Mesenchymal stem cell (in vitro differentiated cells and primary cell): ENCODE data around the gene GSTT2.

Experiments used
- DNase-seq: peaks from one replicate; pipeline ENCODE4 v3.0.0-alpha.2; 2013
- H2AFZ ChIP-seq: one replicate; pipeline ENCODE4 v1.6.1; 2013; ENCODE audit warnings: low read depth, mild to moderate bottlenecking, control low read depth, inconsistent platforms, low read length, moderate library complexity
- H2AK5ac ChIP-seq: 2 replicates; pipeline ENCODE4 v1.6.1; 2013; ENCODE audit warnings: low read length, moderate library complexity, mild to moderate bottlenecking, inconsistent platforms; ENCODE audit not compliant: severe bottlenecking
- H2BK120ac ChIP-seq: one replicate; pipeline ENCODE4 v1.6.1; 2013; ENCODE audit warnings: low read depth, mild to moderate bottlenecking, inconsistent platforms, low read length, moderate library complexity
- H2BK12ac ChIP-seq, 2 experiments: one replicate each; pipeline ENCODE4 v1.6.1; 2013; ENCODE audit warnings: inconsistent platforms in 2 of 2, low read length in 2 of 2, mild to moderate bottlenecking in 2 of 2, moderate library complexity in 2 of 2, control low read depth in 1 of 2
- H2BK15ac ChIP-seq: one replicate; pipeline ENCODE4 v1.6.1; 2013; ENCODE audit warnings: mild to moderate bottlenecking, low read depth, inconsistent platforms; ENCODE audit not compliant: poor library complexity, severe bottlenecking
- H2BK5ac ChIP-seq: 2 replicates; pipeline ENCODE4 v1.6.1; 2013; ENCODE audit warnings: low read depth, mild to moderate bottlenecking, low read length, control low read depth, inconsistent platforms; ENCODE audit not compliant: poor library complexity, severe bottlenecking
- H3K14ac ChIP-seq, 2 experiments: one replicate each; pipeline ENCODE4 v1.6.1; 2013; ENCODE audit warnings: inconsistent platforms in 2 of 2, low read length in 2 of 2, control low read depth in 1 of 2, mild to moderate bottlenecking in 1 of 2, moderate library complexity in 1 of 2
- H3K18ac ChIP-seq, 2 experiments: one replicate each; pipeline ENCODE4 v1.6.1; 2013; ENCODE audit warnings: inconsistent platforms in 2 of 2, low read length in 2 of 2, control low read depth in 1 of 2, low read depth in 1 of 2, mild to moderate bottlenecking in 1 of 2
- H3K23ac ChIP-seq, 2 experiments: one replicate each; pipeline ENCODE4 v1.6.1; 2013; ENCODE audit warnings: inconsistent platforms in 2 of 2, low read length in 2 of 2, mild to moderate bottlenecking in 2 of 2, moderate library complexity in 2 of 2, control low read depth in 1 of 2
- H3K27ac ChIP-seq: 2 replicates; pipeline ENCODE4 v1.5.1; 2013; ENCODE audit warnings: mild to moderate bottlenecking, moderate library complexity, low read length, control low read depth, inconsistent platforms; ENCODE audit not compliant: poor library complexity, severe bottlenecking
- H3K27me3 ChIP-seq, 2 experiments: 2 replicates each; pipeline versions ENCODE4 v1.6.1 to v1.7.0; 2013; ENCODE audit warnings: low read length in 2 of 2, mild to moderate bottlenecking in 2 of 2, moderate library complexity in 2 of 2, control low read depth in 1 of 2, inconsistent platforms in 1 of 2; ENCODE audit not compliant: control insufficient read depth in 1 of 2, insufficient read depth in 1 of 2
- H3K36me3 ChIP-seq, 2 experiments: 2 replicates each; pipeline versions ENCODE4 v1.6.1 to v1.7.0; 2013; ENCODE audit warnings: low read length in 2 of 2, control low read depth in 1 of 2, inconsistent platforms in 1 of 2, low read depth in 1 of 2, mild to moderate bottlenecking in 1 of 2; ENCODE audit not compliant: insufficient read depth in 2 of 2, control insufficient read depth in 1 of 2
- H3K4ac ChIP-seq, 2 experiments: one replicate each; pipeline ENCODE4 v1.6.1; 2013; ENCODE audit warnings: inconsistent platforms in 2 of 2, low read length in 2 of 2, mild to moderate bottlenecking in 2 of 2, moderate library complexity in 2 of 2, control low read depth in 1 of 2, low read depth in 1 of 2
- H3K4me1 ChIP-seq: 2 replicates; pipeline ENCODE4 v1.6.1; 2013; ENCODE audit warnings: low read depth, low read length, control low read depth; ENCODE audit not compliant: control insufficient read depth, insufficient read depth
- H3K4me2 ChIP-seq: 2 replicates; pipeline ENCODE4 v1.6.1; 2013; ENCODE audit warnings: low read length, mild to moderate bottlenecking, inconsistent platforms; ENCODE audit not compliant: poor library complexity, severe bottlenecking
- H3K4me3 ChIP-seq, 2 experiments: 2 replicates each; pipeline versions ENCODE4 v1.5.1 to v1.7.0; 2013; ENCODE audit warnings: low read length in 2 of 2, mild to moderate bottlenecking in 2 of 2, control low read depth in 1 of 2, low read depth in 1 of 2; ENCODE audit not compliant: insufficient read depth in 1 of 2
- H3K79me1 ChIP-seq: replicated peaks from 2 replicates; pipeline ENCODE4 v1.6.1; 2013; ENCODE audit warnings: mild to moderate bottlenecking, control low read depth, low read length, inconsistent platforms; ENCODE audit not compliant: poor library complexity, severe bottlenecking
- H3K9ac ChIP-seq: 2 replicates; pipeline ENCODE4 v1.7.0; 2013; ENCODE audit warnings: mild to moderate bottlenecking, low read length, moderate library complexity
- H3K9me3 ChIP-seq: 2 replicates; pipeline ENCODE4 v1.7.0; 2013; ENCODE audit warnings: mild to moderate bottlenecking, low read length; ENCODE audit not compliant: control insufficient read depth
- H4K8ac ChIP-seq: one replicate; pipeline ENCODE4 v1.6.1; 2013; ENCODE audit warnings: inconsistent platforms, mild to moderate bottlenecking, low read length, moderate library complexity
- H4K91ac ChIP-seq: one replicate; pipeline ENCODE4 v1.6.1; 2013; ENCODE audit warnings: mild to moderate bottlenecking, low read length, inconsistent platforms
- WGBS: methylation state at CpG from one replicate; pipeline ENCODE4 v1.1.7; 2013; ENCODE audit warnings: mixed read lengths; 5-methylcytosine and 5-hydroxymethylcytosine counted together

Gene GSTT2

GRCh38 chr22:24008022-24008283 lies 28.0 kb downstream of the GSTT2 start:
- 89% methylated on average over 1 of the region's 1 CpG for WGBS
- Histone ChIP-seq H3K9me3 (no peaks in the 10 kb centered on the region), H3K14ac (no peak overlapping the region), H3K4me1 (peaks cover 2% of the 10 kb centered on the region), H2BK15ac (peak overlapping the region; percentile 3), H3K9ac (no peak overlapping the region), H2BK120ac (no peak overlapping the region), H3K4me3 (no peak overlapping the region), H2BK12ac (no peak overlapping the region), H3K36me3 (no peaks in the 10 kb centered on the region), H2AK5ac (no peak overlapping the region), H3K4me2 (no peak overlapping the region), H4K8ac (no peak overlapping the region), H3K27me3 (peaks cover 7 to 8% of the 10 kb centered on the region in 2 experiments), H2BK5ac (no peak overlapping the region), H3K4ac (no peak overlapping the region), H2AFZ (no peak overlapping the region), H4K91ac (no peak overlapping the region), H3K79me1 (peaks cover 5% of the 10 kb centered on the region), H3K27ac (no peak overlapping the region), H3K23ac (no peak overlapping the region), H3K18ac (no peak overlapping the region)
- DNase-seq = no peak

- no peak overlapping the region for H3K4ac ChIP-seq
- no peak overlapping the region for H2BK120ac ChIP-seq
- no peak overlapping the region for H3K9ac ChIP-seq
- no peak overlapping the region for H3K27ac ChIP-seq
- peaks cover 5% of the 10 kb centered on the region for H3K79me1 ChIP-seq
- no peaks in the 10 kb centered on the region for H3K36me3 ChIP-seq
- H4K91ac ChIP-seq = no peak overlapping the region
- H3K27me3 ChIP-seq = peaks cover 4 to 7% of the 10 kb centered on the region in 2 experiments
- H2BK15ac ChIP-seq = no peak overlapping the region
- H2AK5ac ChIP-seq = no peak overlapping the region
- H2AFZ ChIP-seq = no peak overlapping the region
- no peak overlapping the region for H2BK5ac ChIP-seq
- H3K9me3 ChIP-seq = no peaks in the 10 kb centered on the region
- no peak for DNase-seq
- peaks cover 2% of the 10 kb centered on the region for H3K4me1 ChIP-seq
- H3K23ac ChIP-seq = no peak overlapping the region
- H3K14ac ChIP-seq = no peak overlapping the region
- no peak overlapping the region for H3K4me3 ChIP-seq
- WGBS = 96% methylated on average over 4 of the region's 6 CpGs
- no peak overlapping the region for H3K18ac ChIP-seq
- no peak overlapping the region for H3K4me2 ChIP-seq
- H4K8ac ChIP-seq = no peak overlapping the region
- H2BK12ac ChIP-seq = no peak overlapping the region
These were observed 28.7 kb downstream of the GSTT2 start for GRCh38 chr22:24008381-24009226.

GRCh38 chr22:24009227-24010017 lies 29.5 kb downstream of the GSTT2 start:
- peaks cover 0 to 3% of the 10 kb centered on the region in 2 experiments for H3K27me3 ChIP-seq
- no peak overlapping the region for H4K91ac ChIP-seq
- H3K4me2 ChIP-seq = no peak overlapping the region
- H3K36me3 ChIP-seq = no peaks in the 10 kb centered on the region
- WGBS = 87% methylated on average over 7 of the region's 7 CpGs
- H3K79me1 ChIP-seq = peaks cover 5% of the 10 kb centered on the region
- no peak overlapping the region for H2BK5ac ChIP-seq
- H3K4me1 ChIP-seq = peaks cover 2% of the 10 kb centered on the region
- H2AFZ ChIP-seq = no peak overlapping the region
- no peak overlapping the region for H3K23ac ChIP-seq
- no peak overlapping the region for H2AK5ac ChIP-seq
- H2BK12ac ChIP-seq = no peak overlapping the region
- no peak for DNase-seq
- H3K14ac ChIP-seq = no peak overlapping the region
- H3K9me3 ChIP-seq = no peaks in the 10 kb centered on the region
- no peak overlapping the region for H3K27ac ChIP-seq
- no peak overlapping the region for H3K4ac ChIP-seq
- H2BK15ac ChIP-seq = peak overlapping the region; percentile 88
- H2BK120ac ChIP-seq = no peak overlapping the region
- no peak overlapping the region for H3K4me3 ChIP-seq
- no peak overlapping the region for H4K8ac ChIP-seq
- H3K18ac ChIP-seq = no peak overlapping the region
- H3K9ac ChIP-seq = no peak overlapping the region

- Histone ChIP-seq H2BK12ac (no peak overlapping the region), H3K27ac (no peak overlapping the region), H3K4me3 (no peak overlapping the region), H3K27me3 (peaks cover 0 to 3% of the 10 kb centered on the region in 2 experiments), H3K9ac (no peak overlapping the region), H3K36me3 (no peaks in the 10 kb centered on the region), H3K9me3 (no peaks in the 10 kb centered on the region), H3K4ac (no peak overlapping the region), H3K23ac (no peak overlapping the region), H2BK120ac (no peak overlapping the region), H2BK5ac (no peak overlapping the region), H3K4me1 (peaks cover 2% of the 10 kb centered on the region), H2AFZ (no peak overlapping the region), H2AK5ac (no peak overlapping the region), H3K14ac (no peak overlapping the region), H3K79me1 (peaks cover 5% of the 10 kb centered on the region), H3K4me2 (no peak overlapping the region), H4K91ac (no peak overlapping the region), H4K8ac (no peak overlapping the region), H2BK15ac (no peak overlapping the region), H3K18ac (no peak overlapping the region)
- WGBS = 91% methylated on average over 2 of the region's 2 CpGs
- DNase-seq = no peak
These were observed 30.1 kb downstream of the GSTT2 start for GRCh38 chr22:24010018-24010391.
